ENCODE results near the gene SERPINA1.

SERPINA1 gene

DNA sequence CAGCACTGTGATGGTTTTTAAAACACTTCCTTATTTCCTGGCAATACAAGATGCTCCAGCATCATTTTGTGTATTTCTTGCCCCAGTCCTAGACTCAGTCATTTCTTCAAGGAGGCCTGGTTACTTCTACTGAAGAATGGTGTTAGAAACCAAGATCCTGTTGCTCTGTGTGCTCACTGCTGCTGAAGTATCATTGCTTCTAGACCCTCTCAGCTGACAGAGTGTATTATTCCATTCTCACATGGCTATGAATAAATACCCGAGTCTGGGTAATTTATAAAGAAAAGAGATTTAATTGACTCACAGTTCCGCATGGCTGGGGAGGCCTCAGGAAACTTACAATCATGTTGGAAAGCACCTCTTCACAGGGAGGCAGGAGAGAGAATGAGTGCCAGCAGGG, 50.4 kb downstream of the SERPINA1 start:
- Histone ChIP-seq H3K27me3 (ENCODE audit: low read depth, low read length) (no peaks in the 10 kb centered on the region), H3K9me3 (ENCODE audit: control insufficient read depth in 1 of 2, low read length in 2 of 2) (no peaks in the 10 kb centered on the region), H3K4me1 (ENCODE audit: control insufficient read depth in 1 of 2, insufficient read depth in 2 of 2, low read length in 2 of 2) (peaks cover 0 to 5% of the 10 kb centered on the region in 2 donors), H3K4me3 (ENCODE audit: low read depth in 1 of 2, low read length in 2 of 2) (no peak overlapping the region), H3K27ac (ENCODE audit: low read length) (no peak overlapping the region), H3K36me3 (ENCODE audit: control insufficient read depth in 1 of 2, insufficient read depth in 2 of 2, low read length in 2 of 2) (no peaks in the 10 kb centered on the region)

DNA sequence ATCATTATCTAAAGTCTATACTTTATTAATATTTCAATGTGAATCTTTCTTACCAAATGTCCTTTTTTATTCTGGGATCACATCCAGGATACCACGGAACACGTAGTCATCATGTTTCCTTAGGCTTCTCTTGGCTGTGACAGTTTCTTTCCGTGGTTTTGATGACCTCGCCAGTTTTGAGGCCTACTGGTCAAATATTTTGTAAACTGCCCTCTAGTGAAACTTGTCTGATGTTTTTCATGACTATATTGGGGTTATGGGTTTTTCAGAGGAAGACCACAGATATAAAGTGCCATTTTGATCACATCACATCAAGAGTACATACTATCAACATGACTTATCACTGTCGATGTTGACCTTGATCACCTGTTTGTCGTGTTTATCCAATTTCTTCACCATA, 51.1 kb downstream of the SERPINA1 start:
- no peak overlapping the region for H3K27ac ChIP-seq (ENCODE audit: low read length)
- H3K36me3 ChIP-seq (ENCODE audit: control insufficient read depth in 1 of 2, insufficient read depth in 2 of 2, low read length in 2 of 2), result no peaks in the 10 kb centered on the region
- H3K27me3 ChIP-seq (ENCODE audit: low read depth, low read length), result no peaks in the 10 kb centered on the region
- no peaks in the 10 kb centered on the region for H3K9me3 ChIP-seq (ENCODE audit: control insufficient read depth in 1 of 2, low read length in 2 of 2)
- H3K4me1 ChIP-seq (ENCODE audit: control insufficient read depth in 1 of 2, insufficient read depth in 2 of 2, low read length in 2 of 2), result peaks cover 0 to 5% of the 10 kb centered on the region in 2 donors
- no peak overlapping the region for H3K4me3 ChIP-seq (ENCODE audit: low read depth in 1 of 2, low read length in 2 of 2)

DNA sequence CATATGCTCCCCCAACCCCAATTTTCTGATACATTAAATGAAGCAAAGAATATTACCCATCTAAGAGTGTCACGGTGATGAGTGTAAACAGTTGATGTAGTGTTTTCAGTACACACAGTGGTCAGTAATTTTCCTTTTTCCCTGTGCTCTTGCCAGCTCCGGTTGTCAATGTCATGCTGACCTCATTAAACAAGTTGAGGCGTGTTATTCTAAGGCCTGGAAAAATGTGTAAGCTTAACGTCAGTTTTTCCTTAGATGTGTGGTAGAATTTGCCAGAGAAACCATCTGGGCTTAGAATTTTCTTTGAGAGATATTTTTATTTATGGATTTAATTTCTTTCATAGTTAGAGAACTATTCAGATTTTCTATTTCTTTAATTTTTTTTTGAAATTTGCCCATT, 53.5 kb downstream of the SERPINA1 start:
- no peak overlapping the region for H3K4me3 ChIP-seq (ENCODE audit: low read depth in 1 of 2, low read length in 2 of 2)
- no peaks in the 10 kb centered on the region for H3K4me1 ChIP-seq (ENCODE audit: control insufficient read depth in 1 of 2, insufficient read depth in 2 of 2, low read length in 2 of 2)
- no peaks in the 10 kb centered on the region for H3K36me3 ChIP-seq (ENCODE audit: control insufficient read depth in 1 of 2, insufficient read depth in 2 of 2, low read length in 2 of 2)
- no peaks in the 10 kb centered on the region for H3K27me3 ChIP-seq (ENCODE audit: low read depth, low read length)
- no peaks in the 10 kb centered on the region for H3K9me3 ChIP-seq (ENCODE audit: control insufficient read depth in 1 of 2, low read length in 2 of 2)
- H3K27ac ChIP-seq (ENCODE audit: low read length), result no peak overlapping the region

DNA sequence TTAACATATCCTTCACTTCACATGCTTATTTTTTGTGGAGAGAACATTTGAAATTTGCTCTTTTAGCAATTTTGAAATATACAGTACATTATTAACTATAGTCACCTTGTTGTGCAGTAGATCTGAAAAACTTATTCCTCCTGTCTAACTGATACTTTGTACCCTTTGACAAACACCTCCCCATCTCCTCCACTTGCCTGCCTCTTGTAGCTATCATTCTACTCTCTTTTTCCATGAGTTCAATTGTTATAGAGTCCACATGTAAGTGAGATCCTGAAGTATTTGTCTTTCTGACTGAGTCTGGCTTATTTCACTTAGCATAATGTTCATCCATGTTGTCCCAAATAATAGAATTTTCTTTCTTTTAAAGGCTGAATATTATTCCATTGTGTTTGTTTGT, 55.8 kb downstream of the SERPINA1 start:
- no peaks in the 10 kb centered on the region for H3K9me3 ChIP-seq (ENCODE audit: control insufficient read depth in 1 of 2, low read length in 2 of 2)
- no peak overlapping the region for H3K27ac ChIP-seq (ENCODE audit: low read length)

DNA sequence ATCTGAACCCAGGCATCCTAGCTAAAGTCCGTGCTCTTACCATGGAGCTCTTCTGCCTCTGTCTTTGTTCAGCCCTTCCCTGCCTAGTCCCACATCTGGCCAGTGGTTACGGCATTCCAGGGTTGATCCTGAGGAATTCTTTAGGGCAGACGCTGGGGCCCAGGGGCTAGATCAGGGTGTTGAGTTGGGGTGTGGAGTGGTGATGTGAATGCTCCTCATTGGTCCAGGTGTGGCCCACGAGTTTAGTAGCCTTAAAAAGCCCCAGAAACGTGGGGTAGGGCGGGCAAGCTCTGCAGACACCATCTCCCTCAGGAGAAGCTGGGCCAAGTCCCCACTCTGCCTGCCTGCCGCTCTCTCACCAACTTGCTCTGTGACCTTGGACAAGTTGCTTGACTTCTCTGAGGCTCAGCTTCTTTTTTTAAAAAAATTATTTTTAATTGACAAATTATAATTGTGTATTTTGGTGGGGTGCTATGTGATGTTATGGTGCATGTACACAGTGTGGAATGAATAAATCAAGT, 56.3 kb downstream of the SERPINA1 start:
- no peaks in the 10 kb centered on the region for H3K9me3 ChIP-seq (ENCODE audit: control insufficient read depth in 1 of 2, low read length in 2 of 2)
- no peak overlapping the region for H3K4me3 ChIP-seq (ENCODE audit: low read depth in 1 of 2, low read length in 2 of 2)
- no peaks in the 10 kb centered on the region for H3K36me3 ChIP-seq (ENCODE audit: control insufficient read depth in 1 of 2, insufficient read depth in 2 of 2, low read length in 2 of 2)
- H3K27me3 ChIP-seq (ENCODE audit: low read depth, low read length), result no peaks in the 10 kb centered on the region
- H3K4me1 ChIP-seq (ENCODE audit: control insufficient read depth in 1 of 2, insufficient read depth in 2 of 2, low read length in 2 of 2), result no peaks in the 10 kb centered on the region
- no peak overlapping the region for H3K27ac ChIP-seq (ENCODE audit: low read length)

More for the DNA sequence above, 55.8 kb downstream of the SERPINA1 start:
- H3K4me3 ChIP-seq (ENCODE audit: low read depth in 1 of 2, low read length in 2 of 2), result no peak overlapping the region
- no peaks in the 10 kb centered on the region for H3K4me1 ChIP-seq (ENCODE audit: control insufficient read depth in 1 of 2, insufficient read depth in 2 of 2, low read length in 2 of 2)
- no peaks in the 10 kb centered on the region for H3K27me3 ChIP-seq (ENCODE audit: low read depth, low read length)
- no peaks in the 10 kb centered on the region for H3K36me3 ChIP-seq (ENCODE audit: control insufficient read depth in 1 of 2, insufficient read depth in 2 of 2, low read length in 2 of 2)

DNA sequence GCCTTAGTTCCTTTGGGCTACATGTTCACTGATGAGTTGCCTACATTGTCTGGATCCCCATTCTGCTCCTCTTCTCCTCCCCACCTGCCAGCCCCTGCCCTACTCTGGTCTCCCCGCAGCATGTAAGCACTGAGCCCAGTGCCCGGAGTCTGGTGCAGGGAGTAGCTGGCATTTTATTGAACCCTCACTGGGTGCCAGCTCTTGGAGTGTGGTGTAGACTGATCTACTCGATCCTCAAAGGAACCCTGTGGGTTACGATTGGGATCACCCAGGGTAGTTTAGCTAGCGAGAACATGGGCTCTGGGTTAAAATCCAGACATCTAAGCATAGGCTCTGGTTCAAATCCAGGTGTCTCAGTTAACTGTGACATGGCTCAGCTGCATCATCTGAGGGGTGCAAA, 56.9 kb downstream of the SERPINA1 start:
- Histone ChIP-seq H3K4me3 (ENCODE audit: low read depth in 1 of 2, low read length in 2 of 2) (no peak overlapping the region), H3K27me3 (ENCODE audit: low read depth, low read length) (no peaks in the 10 kb centered on the region), H3K36me3 (ENCODE audit: control insufficient read depth in 1 of 2, insufficient read depth in 2 of 2, low read length in 2 of 2) (no peaks in the 10 kb centered on the region), H3K4me1 (ENCODE audit: control insufficient read depth in 1 of 2, insufficient read depth in 2 of 2, low read length in 2 of 2) (no peaks in the 10 kb centered on the region), H3K27ac (ENCODE audit: low read length) (no peak overlapping the region), H3K9me3 (ENCODE audit: control insufficient read depth in 1 of 2, low read length in 2 of 2) (no peaks in the 10 kb centered on the region)

DNA sequence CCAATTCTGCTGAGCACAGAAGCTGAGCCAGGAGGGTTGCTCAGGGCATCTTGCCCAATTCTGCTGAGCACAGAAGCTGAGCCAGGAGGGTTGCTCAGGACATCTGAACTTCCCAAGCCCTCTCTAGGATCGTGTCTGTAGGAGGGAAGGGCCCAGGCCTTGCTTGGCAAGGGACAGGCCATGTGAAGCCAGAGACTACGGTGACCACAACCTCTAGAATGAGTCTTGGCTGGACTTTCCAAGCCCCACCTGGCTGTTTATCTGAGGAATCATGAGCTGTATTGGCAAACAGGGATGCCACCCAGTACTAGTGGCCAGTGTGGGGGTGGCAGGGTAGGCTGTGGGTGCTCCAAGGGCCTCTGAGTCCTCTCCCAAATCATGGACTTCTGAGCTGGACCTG, 57.5 kb downstream of the SERPINA1 start:
- Histone ChIP-seq H3K27ac (ENCODE audit: low read length) (no peak overlapping the region), H3K36me3 (ENCODE audit: control insufficient read depth in 1 of 2, insufficient read depth in 2 of 2, low read length in 2 of 2) (no peaks in the 10 kb centered on the region), H3K27me3 (ENCODE audit: low read depth, low read length) (no peaks in the 10 kb centered on the region), H3K4me3 (ENCODE audit: low read depth in 1 of 2, low read length in 2 of 2) (no peak overlapping the region), H3K9me3 (ENCODE audit: control insufficient read depth in 1 of 2, low read length in 2 of 2) (no peaks in the 10 kb centered on the region), H3K4me1 (ENCODE audit: control insufficient read depth in 1 of 2, insufficient read depth in 2 of 2, low read length in 2 of 2) (no peaks in the 10 kb centered on the region)

DNA sequence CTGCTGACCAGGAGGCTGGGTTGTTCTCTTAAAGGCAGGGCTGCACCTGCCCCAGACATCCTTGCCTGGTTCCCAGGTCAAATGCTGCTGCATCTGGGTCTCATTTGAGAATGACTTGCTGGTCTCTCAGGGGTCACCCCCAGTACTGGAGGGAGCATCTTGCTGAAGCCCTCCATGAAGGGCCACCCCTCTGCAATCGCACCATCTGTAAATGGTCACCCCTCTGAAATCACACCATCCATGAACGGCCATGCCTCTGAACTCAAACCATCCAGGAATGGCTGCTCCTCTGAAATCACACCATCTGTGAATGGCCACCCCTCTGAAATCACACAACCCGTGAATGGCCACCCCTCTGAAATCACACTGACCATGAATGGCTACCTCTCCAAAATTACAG, 58.0 kb downstream of the SERPINA1 start:
- H3K4me1 ChIP-seq (ENCODE audit: control insufficient read depth in 1 of 2, insufficient read depth in 2 of 2, low read length in 2 of 2), result no peaks in the 10 kb centered on the region
- H3K27me3 ChIP-seq (ENCODE audit: low read depth, low read length), result no peaks in the 10 kb centered on the region
- no peak overlapping the region for H3K27ac ChIP-seq (ENCODE audit: low read length)
- H3K4me3 ChIP-seq (ENCODE audit: low read depth in 1 of 2, low read length in 2 of 2), result no peak overlapping the region
- no peaks in the 10 kb centered on the region for H3K36me3 ChIP-seq (ENCODE audit: control insufficient read depth in 1 of 2, insufficient read depth in 2 of 2, low read length in 2 of 2)
- H3K9me3 ChIP-seq (ENCODE audit: control insufficient read depth in 1 of 2, low read length in 2 of 2), result no peaks in the 10 kb centered on the region

DNA sequence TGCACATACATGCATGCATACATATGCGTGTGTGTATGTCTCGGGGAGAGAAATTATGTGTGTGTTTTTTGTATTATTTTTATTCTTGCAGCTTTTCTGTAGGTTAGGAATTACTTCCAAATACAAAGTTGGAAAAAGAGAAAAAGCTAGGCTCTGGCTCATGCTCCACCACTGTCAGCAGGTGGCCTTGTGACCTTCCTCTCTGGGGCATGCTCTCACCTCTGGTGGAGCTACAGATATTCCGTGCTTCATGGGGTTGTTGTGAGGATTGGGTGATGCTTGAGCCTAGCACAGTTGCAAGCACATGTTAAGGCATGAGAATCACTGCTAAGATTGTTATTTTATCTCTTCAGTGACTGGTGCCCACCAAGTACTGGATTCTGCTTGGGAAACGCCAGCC, 58.5 kb downstream of the SERPINA1 start:
- Histone ChIP-seq H3K9me3 (ENCODE audit: control insufficient read depth in 1 of 2, low read length in 2 of 2) (no peaks in the 10 kb centered on the region), H3K27ac (ENCODE audit: low read length) (no peak overlapping the region), H3K4me3 (ENCODE audit: low read depth in 1 of 2, low read length in 2 of 2) (no peak overlapping the region), H3K4me1 (ENCODE audit: control insufficient read depth in 1 of 2, insufficient read depth in 2 of 2, low read length in 2 of 2) (no peaks in the 10 kb centered on the region), H3K36me3 (ENCODE audit: control insufficient read depth in 1 of 2, insufficient read depth in 2 of 2, low read length in 2 of 2) (no peaks in the 10 kb centered on the region), H3K27me3 (ENCODE audit: low read depth, low read length) (no peaks in the 10 kb centered on the region)

DNA sequence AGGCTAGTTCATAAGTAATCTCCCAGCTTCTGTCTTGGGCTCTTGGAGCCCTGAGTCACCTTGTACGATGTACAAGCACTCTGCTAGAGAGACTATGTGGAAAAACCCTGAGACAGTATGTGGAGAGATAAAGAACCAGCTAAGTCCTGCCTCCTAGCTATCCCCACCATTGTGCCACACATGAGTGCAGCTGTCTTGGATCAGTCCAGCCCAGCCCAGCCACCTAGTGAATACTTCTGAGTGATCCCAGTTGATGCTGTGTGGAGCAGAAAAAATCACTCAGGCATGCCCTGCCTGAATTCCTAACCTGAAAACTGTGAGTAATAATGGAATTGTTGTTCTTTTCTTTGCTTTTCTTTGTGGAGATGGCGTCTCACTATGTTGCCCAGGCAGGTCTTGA, 60.2 kb downstream of the SERPINA1 start:
- Histone ChIP-seq H3K36me3 (ENCODE audit: control insufficient read depth in 1 of 2, insufficient read depth in 2 of 2, low read length in 2 of 2) (no peaks in the 10 kb centered on the region), H3K27ac (ENCODE audit: low read length) (no peak overlapping the region), H3K27me3 (ENCODE audit: low read depth, low read length) (no peaks in the 10 kb centered on the region), H3K4me3 (ENCODE audit: low read depth in 1 of 2, low read length in 2 of 2) (no peak overlapping the region), H3K9me3 (ENCODE audit: control insufficient read depth in 1 of 2, low read length in 2 of 2) (no peaks in the 10 kb centered on the region), H3K4me1 (ENCODE audit: control insufficient read depth in 1 of 2, insufficient read depth in 2 of 2, low read length in 2 of 2) (no peaks in the 10 kb centered on the region)

Measured in muscle layer of duodenum (tissue), 2 donors.